DOHH2 (cell line): Measurements from ENCODE around the gene ACKR3.

Source experiments
- H3F3A ChIP-seq: fragments of 200-600 bp; sonication (generic), shearing (Covaris generic); 2 replicates; pipeline ENCODE4 v1.6.0; 2016; ENCODE audit warnings: antibody characterized with exemption, mild to moderate bottlenecking; ENCODE audit not compliant: control insufficient read depth, insufficient read depth
- H3K27ac ChIP-seq: fragments of 200-600 bp; sonication (generic); 2 replicates; pipeline ENCODE4 v1.5.1; 2014; ENCODE audit warnings: low read depth, mild to moderate bottlenecking, low read length, moderate library complexity
- H3K27me3 ChIP-seq: fragments of 200-600 bp; sonication (generic); 2 replicates; pipeline ENCODE4 v1.6.1; 2014; ENCODE audit warnings: mild to moderate bottlenecking, low read length, mixed read lengths; ENCODE audit not compliant: control insufficient read depth
- H3K36me3 ChIP-seq: fragments of 200-600 bp; sonication (generic); 2 replicates; pipeline ENCODE4 v1.6.1; 2014; ENCODE audit warnings: mild to moderate bottlenecking, low read length, moderate library complexity, mixed read lengths; ENCODE audit not compliant: control insufficient read depth
- H3K4me1 ChIP-seq: fragments of 200-600 bp; sonication (generic); 2 replicates; pipeline ENCODE4 v1.6.1; 2014; ENCODE audit warnings: mild to moderate bottlenecking, low read length, mixed read lengths; ENCODE audit not compliant: control insufficient read depth
- H3K4me2 ChIP-seq: fragments of 200-600 bp; sonication (generic); 2 replicates; pipeline ENCODE4 v1.6.0; 2014; ENCODE audit warnings: mild to moderate bottlenecking, low read length, moderate library complexity
- H3K4me3 ChIP-seq: fragments of 200-600 bp; sonication (generic); 2 replicates; pipeline ENCODE4 v1.5.1; 2014; ENCODE audit warnings: mild to moderate bottlenecking, low read length, mixed read lengths
- H3K79me2 ChIP-seq: fragments of 200-600 bp; sonication (generic); 2 replicates; pipeline ENCODE4 v1.6.1; 2014; ENCODE audit warnings: mild to moderate bottlenecking, low read length, mixed read lengths; ENCODE audit not compliant: control insufficient read depth
- H3K9me2 ChIP-seq: fragments of 200-600 bp; sonication (generic); replicated peaks from 2 replicates; pipeline ENCODE4 v1.6.1; 2014; ENCODE audit warnings: mild to moderate bottlenecking, low read length, mixed read lengths; ENCODE audit not compliant: control insufficient read depth
- H3K9me3 ChIP-seq: fragments of 200-600 bp; sonication (generic); 2 replicates; pipeline ENCODE4 v1.6.1; 2014; ENCODE audit warnings: antibody characterized with exemption, low read length, mixed read lengths; ENCODE audit not compliant: control insufficient read depth, insufficient read depth
- H4K20me1 ChIP-seq: fragments of 200-600 bp; sonication (generic); 2 replicates; pipeline ENCODE4 v1.6.0; 2014; ENCODE audit warnings: low read depth, mild to moderate bottlenecking, antibody characterized with exemption, low read length, moderate library complexity; ENCODE audit not compliant: control insufficient read depth, insufficient read depth
- CTCF ChIP-seq: fragments of 200-600 bp; sonication (generic); IDR thresholded peaks from one replicate; pipeline ENCODE4 v1.5.1; 2014; ENCODE audit warnings: antibody characterized with exemption, mild to moderate bottlenecking, low read depth, low read length; ENCODE audit not compliant: poor library complexity, severe bottlenecking
- EZH2phosphoT487 ChIP-seq: fragments of 200-600 bp; sonication (generic); IDR thresholded peaks from 2 replicates; pipeline ENCODE4 v1.6.1; 2017; ENCODE audit warnings: borderline replicate concordance, mild to moderate bottlenecking, antibody characterized with exemption, low read length, moderate library complexity, mixed read lengths

Gene ACKR3

GRCh38 chr2:236576953-236577352, 7.3 kb downstream of the ACKR3 start:
- Histone ChIP-seq H4K20me1 (no peaks in the 10 kb centered on the region; the same call in 1 of the 2 replicates), H3K9me2 (no peaks in the 10 kb centered on the region), H3K9me3 (no peaks in the 10 kb centered on the region), H3K4me2 (no peak overlapping the region), H3K4me1 (peaks cover 1% of the 10 kb centered on the region), H3F3A (no peaks in the 10 kb centered on the region), H3K36me3 (no peaks in the 10 kb centered on the region), H3K79me2 (no peaks in the 10 kb centered on the region), H3K4me3 (no peak overlapping the region), H3K27me3 (no peaks in the 10 kb centered on the region), H3K27ac (no peak overlapping the region)
- TF ChIP-seq CTCF, result no peak
- no peak for TF ChIP-seq EZH2phosphoT487

- no peak overlapping the region for H3K27ac ChIP-seq
- H3K4me1 ChIP-seq, result no peaks in the 10 kb centered on the region
- H3K79me2 ChIP-seq, result no peaks in the 10 kb centered on the region
- no peak overlapping the region for H3K4me3 ChIP-seq
- H3K27me3 ChIP-seq, result no peaks in the 10 kb centered on the region
- no peaks in the 10 kb centered on the region; the same call in 1 of the 2 replicates for H4K20me1 ChIP-seq
- H3K36me3 ChIP-seq, result no peaks in the 10 kb centered on the region
- no peaks in the 10 kb centered on the region for H3K9me3 ChIP-seq
- TF ChIP-seq CTCF (no peak), EZH2phosphoT487 (no peak)
- H3K9me2 ChIP-seq, result no peaks in the 10 kb centered on the region
- no peaks in the 10 kb centered on the region for H3F3A ChIP-seq
- no peak overlapping the region for H3K4me2 ChIP-seq
Measured at GRCh38 chr2:236577481-236578410, 8.1 kb downstream of the ACKR3 start.

GRCh38 chr2:236578411-236578846, 8.8 kb downstream of the ACKR3 start:
- TF ChIP-seq EZH2phosphoT487, result no peak
- TF ChIP-seq CTCF, result no peak
- Histone ChIP-seq H3K79me2 (no peaks in the 10 kb centered on the region), H3K27ac (no peak overlapping the region), H3K4me3 (no peak overlapping the region), H3K36me3 (no peaks in the 10 kb centered on the region), H4K20me1 (no peaks in the 10 kb centered on the region; the same call in 1 of the 2 replicates), H3K4me1 (no peaks in the 10 kb centered on the region), H3K27me3 (no peaks in the 10 kb centered on the region), H3K4me2 (no peak overlapping the region), H3K9me2 (no peaks in the 10 kb centered on the region), H3F3A (no peaks in the 10 kb centered on the region), H3K9me3 (no peaks in the 10 kb centered on the region)
